Thymus (tissue), 14 donors: Measurements from ENCODE around the gene RERGL. TPM values are rescaled to one million over a fixed set of nuclear protein-coding genes. Genes with fewer than 3 reads are reported as not detected.

Source experiments
- DNase-seq, 9 donors: peaks; one replicate each; pipeline ENCODE4 v3.0.0-alpha.2; 2013; ENCODE audit warnings: low spot score in 9 of 9, low read depth in 6 of 9, missing footprints in 1 of 9
- H3K27ac ChIP-seq, 2 donors: one replicate each; pipeline ENCODE4 v1.5.1; 2013; ENCODE audit warnings: control low read depth in 1 of 2, low read depth in 1 of 2, low read length in 1 of 2, mild to moderate bottlenecking in 1 of 2, moderate library complexity in 1 of 2
- H3K27me3 ChIP-seq, 2 donors: one replicate each; pipeline ENCODE4 v1.5.1; 2013; ENCODE audit warnings: low read length in 1 of 2; ENCODE audit not compliant: control insufficient read depth in 2 of 2, insufficient read depth in 1 of 2
- H3K36me3 ChIP-seq, 2 donors: one replicate each; pipeline ENCODE4 v1.5.1; 2013; ENCODE audit warnings: low read length in 1 of 2, mild to moderate bottlenecking in 1 of 2, moderate library complexity in 1 of 2; ENCODE audit not compliant: control insufficient read depth in 2 of 2, insufficient read depth in 2 of 2
- H3K4me1 ChIP-seq, 2 donors: one replicate each; pipeline ENCODE4 v1.5.1; 2013; ENCODE audit warnings: low read length in 2 of 2; ENCODE audit not compliant: control insufficient read depth in 2 of 2, insufficient read depth in 2 of 2
- H3K4me3 ChIP-seq, 2 donors: one replicate each; pipeline ENCODE4 v1.5.1; 2013; ENCODE audit warnings: low read length in 2 of 2, control low read depth in 1 of 2, mild to moderate bottlenecking in 1 of 2
- H3K9me3 ChIP-seq, 2 donors: one replicate each; pipeline ENCODE4 v1.5.1; 2013; ENCODE audit warnings: low read length in 1 of 2, mild to moderate bottlenecking in 1 of 2; ENCODE audit not compliant: control insufficient read depth in 2 of 2, insufficient read depth in 1 of 2
- WGBS: extraction: QIAGEN DNeasy Blood & Tissue Kit; methylation state at CpG from one replicate; pipeline ENCODE4 v1.1.7; 2013; 5-methylcytosine and 5-hydroxymethylcytosine counted together
- long read RNA-seq, 10 donors: transcript quantifications; one replicate each; lab custom pipeline, GENCODE V29; 2026
- polyA plus RNA-seq: library from polyadenylated mRNA; stranded (reverse); fragments of 200-250 nt; gene quantifications from one replicate; pipeline ENCODE4 v1.2.3, GENCODE V29; 2013
- total RNA-seq: library from RNA; stranded (reverse); fragments of 120-200 nt; gene quantifications from one replicate; pipeline ENCODE4 v1.2.4, GENCODE V29; 2013
- donor health status: healthy.

The RERGL gene
- total RNA-seq (0.24 TPM), polyA plus RNA-seq (17.0 TPM)
- long read RNA-seq, donor 1 = 0 reads
- long read RNA-seq, donor 2 = 0 reads
- long read RNA-seq, donor 3 = 0 reads
- long read RNA-seq, donor 4 = 0 reads
- long read RNA-seq, donor 5, partial matches to known transcripts = 0 of 2 reads
- long read RNA-seq, donor 5, other reads (novel, unspliced or antisense) = 0 of 2 reads
- long read RNA-seq, donor 6 = 0 reads
- long read RNA-seq, donor 7, partial matches to known transcripts = 0 of 1 reads
- long read RNA-seq, donor 7, other reads (novel, unspliced or antisense) = 0 of 1 reads
- long read RNA-seq, donor 8 = 0 reads
- long read RNA-seq, donor 9 = 0 reads
- long read RNA-seq, donor 10 = 0 reads

- WGBS = 91% methylated on average over 1 of the region's 1 CpG
- Histone ChIP-seq H3K4me3 (no peak within 1 kb of the TSS), H3K27ac (no peak within 1 kb of the TSS), H3K4me1 (no peaks in the 10 kb centered on the region), H3K36me3 (no peaks in the 10 kb centered on the region), H3K9me3 (no peaks in the 10 kb centered on the region), H3K27me3 (no peaks in the 10 kb centered on the region)
- DNase-seq = no peak
These were observed at the start of gene RERGL for GRCh38 chr12:18090093-18090492. TSS of gene RERGL (minus strand) at chr12:18090193. CDS start at chr12:18090140, 53 bp downstream.

DNA sequence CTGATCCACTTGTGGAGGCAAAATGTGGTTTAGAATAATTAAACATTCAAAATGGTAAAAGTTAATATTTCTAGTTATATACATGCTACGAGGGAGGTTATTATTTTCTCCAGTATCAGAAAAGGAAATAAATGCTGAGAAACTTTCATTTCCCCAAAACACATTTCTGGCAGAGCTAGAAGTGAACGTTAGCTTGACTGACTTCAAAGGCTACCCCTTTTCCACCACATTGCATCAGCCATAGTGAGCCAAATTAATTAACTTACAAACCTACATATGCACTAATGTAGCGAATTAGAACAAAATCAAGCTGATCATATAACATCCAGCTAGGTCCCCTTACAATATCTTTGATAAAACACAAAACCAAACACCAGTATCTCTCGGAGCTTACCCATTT is 49.3 kb upstream of the RERGL start:
- H3K27me3 ChIP-seq = no peaks in the 10 kb centered on the region
- no peak overlapping the region for H3K4me3 ChIP-seq
- H3K27ac ChIP-seq = no peak overlapping the region
- no peak for DNase-seq
- no peaks in the 10 kb centered on the region for H3K9me3 ChIP-seq
- H3K4me1 ChIP-seq = no peaks in the 10 kb centered on the region
- 77% methylated on average over 4 of the region's 4 CpGs for whole genome bisulfite sequencing
- no peaks in the 10 kb centered on the region for H3K36me3 ChIP-seq

GRCh38 chr12:18135509-18135908 is 45.5 kb upstream of the RERGL start:
- 94% methylated on average over 8 of the region's 8 CpGs for WGBS
- no peaks in the 10 kb centered on the region for H3K27me3 ChIP-seq

DNA sequence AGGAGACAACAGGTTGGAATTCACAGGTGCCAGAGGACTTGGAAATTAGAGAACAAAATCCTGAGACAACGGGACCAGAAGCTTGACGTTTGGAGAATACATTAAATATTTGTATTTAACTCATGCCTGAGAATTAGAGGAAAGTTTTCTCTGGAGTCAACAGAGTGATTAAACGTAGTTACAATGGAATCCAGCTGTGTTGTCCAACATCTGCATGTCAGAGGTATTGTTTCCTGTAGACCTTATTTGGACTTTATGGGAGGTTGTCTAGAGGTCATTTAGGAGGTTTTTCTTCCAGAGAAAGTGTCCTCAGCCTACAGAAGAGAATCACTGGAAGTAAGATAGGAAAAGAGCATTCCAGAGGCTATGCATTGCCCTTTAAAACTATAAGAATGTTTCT is 45.1 kb upstream of the RERGL start:
- H3K4me3 ChIP-seq = no peak overlapping the region
- no peaks in the 10 kb centered on the region for H3K9me3 ChIP-seq
- H3K36me3 ChIP-seq = no peaks in the 10 kb centered on the region
- no peaks in the 10 kb centered on the region for H3K4me1 ChIP-seq
- H3K27ac ChIP-seq = no peak overlapping the region
- H3K27me3 ChIP-seq = no peaks in the 10 kb centered on the region
- 90% methylated on average over 3 of the region's 3 CpGs for whole genome bisulfite sequencing
- DNase-seq = no peak

More at GRCh38 chr12:18135509-18135908, 45.5 kb upstream of the RERGL start:
- DNase-seq = no peak
- no peak overlapping the region for H3K27ac ChIP-seq
- no peaks in the 10 kb centered on the region for H3K4me1 ChIP-seq
- H3K9me3 ChIP-seq = no peaks in the 10 kb centered on the region
- no peak overlapping the region for H3K4me3 ChIP-seq
- H3K36me3 ChIP-seq = no peaks in the 10 kb centered on the region

DNA sequence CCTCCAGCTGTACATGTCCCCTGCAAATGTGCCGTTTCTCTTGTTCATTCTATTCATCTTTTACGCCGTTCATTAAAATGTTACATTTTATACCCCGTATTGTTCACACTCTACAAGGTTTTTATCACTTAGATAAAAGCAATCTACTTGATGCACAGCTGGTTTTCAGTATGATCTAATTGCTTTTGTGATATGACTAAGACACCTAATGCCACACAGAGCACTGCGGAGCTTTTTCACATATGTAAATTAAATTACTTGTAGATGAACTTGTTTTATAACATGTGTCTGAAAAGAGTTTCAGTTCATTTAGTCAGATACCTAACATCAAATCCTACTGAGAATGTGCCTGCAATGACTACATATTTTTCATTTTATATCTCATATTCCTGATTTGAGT is 40.9 kb upstream of the RERGL start:
- no peak overlapping the region for H3K27ac ChIP-seq
- no peaks in the 10 kb centered on the region for H3K4me1 ChIP-seq
- H3K9me3 ChIP-seq = peaks cover 0 to 5% of the 10 kb centered on the region in 2 donors
- no peak for DNase-seq
- 85% methylated on average over 5 of the region's 5 CpGs for WGBS
- H3K27me3 ChIP-seq = no peaks in the 10 kb centered on the region
- H3K4me3 ChIP-seq = no peak overlapping the region
- H3K36me3 ChIP-seq = no peaks in the 10 kb centered on the region

DNA sequence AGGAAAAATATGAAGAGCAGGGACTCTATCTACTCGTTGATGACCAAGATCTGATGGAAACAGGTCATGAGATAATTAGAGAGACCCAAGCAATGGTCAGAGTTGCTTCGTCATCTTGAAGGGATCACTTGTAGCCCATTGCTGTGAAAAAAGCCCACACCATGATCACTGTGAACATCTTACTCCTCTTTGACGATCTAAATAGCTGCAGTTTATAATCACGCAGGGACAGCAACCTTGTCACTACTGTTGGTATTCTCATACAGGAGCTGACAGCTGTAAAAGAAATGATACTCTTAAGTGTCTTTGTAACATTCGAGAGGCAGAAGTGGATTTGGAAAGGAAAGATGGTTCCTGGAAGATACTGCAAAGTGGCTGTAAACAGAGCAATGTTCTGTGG is 33.7 kb upstream of the RERGL start:
- 69% methylated on average over 5 of the region's 5 CpGs for WGBS
- no peak for DNase-seq
- Histone ChIP-seq H3K36me3 (no peaks in the 10 kb centered on the region), H3K27me3 (no peaks in the 10 kb centered on the region), H3K4me1 (no peaks in the 10 kb centered on the region), H3K9me3 (peaks cover 0 to 8% of the 10 kb centered on the region in 2 donors), H3K4me3 (no peak overlapping the region), H3K27ac (no peak overlapping the region)

DNA sequence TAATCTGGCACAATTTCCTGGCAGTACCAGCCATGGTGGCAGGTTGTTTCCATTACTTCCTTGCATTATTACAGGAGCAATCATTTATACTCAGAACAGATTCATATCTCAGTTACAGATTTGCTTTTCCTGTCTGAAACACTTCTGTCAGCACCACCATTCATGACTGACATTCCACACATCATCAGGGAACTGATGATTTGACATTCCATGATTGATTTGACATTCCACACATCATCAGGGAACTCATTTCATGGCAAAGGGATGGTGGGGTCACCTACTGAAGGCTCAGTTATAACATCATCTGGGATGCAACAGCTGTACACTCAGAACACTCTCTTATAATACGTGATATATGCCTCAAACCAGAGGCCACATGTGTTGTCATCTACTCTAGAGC is 30.9 kb upstream of the RERGL start:
- Histone ChIP-seq H3K27ac (no peak overlapping the region), H3K4me1 (no peaks in the 10 kb centered on the region), H3K9me3 (peaks cover 0 to 3% of the 10 kb centered on the region in 2 donors), H3K27me3 (no peaks in the 10 kb centered on the region), H3K36me3 (no peaks in the 10 kb centered on the region), H3K4me3 (no peak overlapping the region)
- 43% methylated on average over 1 of the region's 1 CpG for WGBS
- no peak for DNase-seq

DNA sequence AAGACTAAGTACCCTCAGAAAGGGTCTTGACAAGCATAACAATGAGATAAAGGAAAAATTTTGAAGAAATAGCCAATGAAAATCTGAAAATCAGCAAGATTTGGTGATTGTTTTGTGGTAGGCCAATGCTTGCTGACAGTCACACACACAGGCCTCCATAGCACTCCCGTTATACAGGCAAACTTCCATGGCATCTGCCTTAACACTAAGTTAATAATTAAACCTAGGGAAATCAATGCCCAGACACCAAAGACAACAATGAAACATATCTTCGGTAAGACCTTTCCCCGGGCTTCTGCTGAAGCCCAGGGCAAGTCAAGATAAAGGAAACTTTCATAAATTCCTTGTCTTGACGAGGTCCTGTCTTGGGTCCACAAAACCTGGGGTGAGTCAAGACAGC is 18.6 kb upstream of the RERGL start:
- no peak overlapping the region for H3K27ac ChIP-seq
- 94% methylated on average over 4 of the region's 4 CpGs for WGBS
- no peak overlapping the region for H3K4me3 ChIP-seq
- H3K9me3 ChIP-seq = no peaks in the 10 kb centered on the region
- no peaks in the 10 kb centered on the region for H3K27me3 ChIP-seq
- DNase-seq = no peak
- no peaks in the 10 kb centered on the region for H3K36me3 ChIP-seq
- no peaks in the 10 kb centered on the region for H3K4me1 ChIP-seq

- Histone ChIP-seq H3K27me3 (no peaks in the 10 kb centered on the region), H3K36me3 (no peaks in the 10 kb centered on the region), H3K4me1 (no peaks in the 10 kb centered on the region), H3K4me3 (no peak overlapping the region), H3K9me3 (peaks cover 0 to 4% of the 10 kb centered on the region in 2 donors), H3K27ac (no peak overlapping the region)
- no peak for DNase-seq
- 98% methylated on average over 2 of the region's 2 CpGs for WGBS
These were observed 13.6 kb upstream of the RERGL start for GRCh38 chr12:18103624-18104023.
